Measurements from ENCODE around the gene ZAR1L. TPM values are rescaled to one million over a fixed set of nuclear protein-coding genes. Genes with fewer than 3 reads are reported as not detected.
A peak's percentile ranks its signal among the peaks of the same experiment; 100 is the strongest.

Gene ZAR1L
- total RNA-seq, 1 experiment from 2014 or later, result not detected

- POLR2A ChIA-PET, result no interaction called here
- no peak for ATAC-seq
Observed at GRCh38 chr13:32259116-32259515, 56.0 kb downstream of the ZAR1L start.

GRCh38 chr13:32257649-32258048, 57.5 kb downstream of the ZAR1L start:
- CTCF ChIA-PET, result no interaction called here
- intact Hi-C loops (cut with micrococcal nuclease; ENCODE audit: unreplicated experiment), result no loop called here
- Histone ChIP-seq H3K27ac (ENCODE audit: low read length) (no peak overlapping the region), H3K27me3 (ENCODE audit: control insufficient read depth, insufficient read depth, low read length) (no peaks in the 10 kb centered on the region), H3K4me1 (ENCODE audit: control insufficient read depth, insufficient read depth, low read length) (no peaks in the 10 kb centered on the region; the same call in 1 of the 2 replicates), H3K9me3 (ENCODE audit: control insufficient read depth, insufficient read depth, low read depth, low read length) (no peaks in the 10 kb centered on the region), H3K36me3 (ENCODE audit: control insufficient read depth, insufficient read depth, low read length) (no peaks in the 10 kb centered on the region), H3K4me3 (ENCODE audit: low read depth in 2 of 2, low read length in 2 of 2) (no peak overlapping the region)
- TF ChIP-seq TCF7L2 (IDR thresholded peaks at IDR 0.05; ENCODE audit: low read depth, low read length), result no peak
- no peak for TF ChIP-seq POLR2AphosphoS5 (IDR thresholded peaks at IDR 0.05; ENCODE audit: low read depth, low read length)
- TF ChIP-seq SIN3A (IDR thresholded peaks at IDR 0.05; ENCODE audit: borderline replicate concordance, insufficient read depth, low read depth, low read length), result no peak
- no peak for TF ChIP-seq CTCF (IDR thresholded peaks at IDR 0.05)
- no peak for TF ChIP-seq REST (IDR thresholded peaks at IDR 0.05; ENCODE audit: insufficient read depth in 1 of 2, low read depth in 2 of 2, low read length in 1 of 2)
- ATAC-seq (no peak), DNase-seq (ENCODE audit: low read depth, low spot score) (no peak)
- in situ Hi-C loops (cut with HindIII; ENCODE audit: low pct_unique_long_range_greater_than_20kb, low sequenced_read_pairs), result no loop called here
- POLR2A ChIA-PET, result no interaction called here
- BruUV-seq (replicated peaks), result no TSS peak

More at GRCh38 chr13:32259116-32259515, 56.0 kb downstream of the ZAR1L start:
- CTCF ChIA-PET, result no interaction called here
- Histone ChIP-seq H3K27me3 (ENCODE audit: control insufficient read depth, insufficient read depth, low read length) (no peaks in the 10 kb centered on the region), H3K4me3 (ENCODE audit: low read depth in 2 of 2, low read length in 2 of 2) (no peak overlapping the region), H3K4me1 (ENCODE audit: control insufficient read depth, insufficient read depth, low read length) (no peaks in the 10 kb centered on the region), H3K36me3 (ENCODE audit: control insufficient read depth, insufficient read depth, low read length) (no peaks in the 10 kb centered on the region), H3K9me3 (ENCODE audit: control insufficient read depth, insufficient read depth, low read depth, low read length) (no peaks in the 10 kb centered on the region), H3K27ac (ENCODE audit: low read length) (no peak overlapping the region)
- TF ChIP-seq TCF7L2 (IDR thresholded peaks at IDR 0.05; ENCODE audit: low read depth, low read length), result no peak
- TF ChIP-seq CTCF (IDR thresholded peaks at IDR 0.05), result peak; percentile 20; the same call in 1 of the 2 replicates
- BruUV-seq (replicated peaks), result no TSS peak
- intact Hi-C loops (cut with micrococcal nuclease; ENCODE audit: unreplicated experiment), result no loop called here
- DNase-seq (ENCODE audit: low read depth, low spot score), result no peak
- in situ Hi-C loops (cut with HindIII; ENCODE audit: low pct_unique_long_range_greater_than_20kb, low sequenced_read_pairs), result no loop called here

Data from Panc1 (cell line).